Choroid plexus epithelial cell (primary cell): Measurements from ENCODE around the gene TRAPPC3L.

Experiments
- DNase-seq: peaks from one replicate; pipeline ENCODE4 v3.0.0-alpha.2; 2010; ENCODE audit warnings: low read depth
- H3K4me3 ChIP-seq: 2 replicates; pipeline ENCODE4 v1.5.1; 2011; ENCODE audit warnings: low read depth, mild to moderate bottlenecking, control low read depth, low read length, moderate library complexity
- TF ChIP-seq, protein P1 (sequence below): conservative IDR thresholded peaks from 2 replicates; pipeline ENCODE4 v1.5.1; 2011; ENCODE audit warnings: low read depth, mild to moderate bottlenecking, control low read depth, inconsistent platforms, low read length, moderate library complexity

TRAPPC3L gene

DNA sequence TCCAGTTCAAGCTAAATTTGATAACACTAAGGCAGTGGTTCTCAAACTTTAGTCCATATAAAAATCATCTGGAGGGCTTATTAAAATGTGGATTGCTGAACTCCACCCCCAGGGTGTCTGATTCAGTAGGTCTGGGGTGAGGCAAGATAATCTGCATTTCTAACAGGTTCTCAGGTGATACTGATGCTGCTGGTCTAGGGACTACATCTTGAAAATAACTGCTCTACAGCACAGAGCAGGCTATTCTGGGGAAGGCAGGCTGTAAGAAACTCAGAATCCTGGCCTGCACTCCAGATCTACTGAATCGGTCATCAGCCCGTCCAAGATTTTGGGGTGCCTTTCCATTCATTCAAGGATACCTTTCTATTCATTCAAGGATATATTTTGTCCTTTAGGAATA lies 22.6 kb downstream of the TRAPPC3L start:
- TF ChIP-seq, protein P1, sequence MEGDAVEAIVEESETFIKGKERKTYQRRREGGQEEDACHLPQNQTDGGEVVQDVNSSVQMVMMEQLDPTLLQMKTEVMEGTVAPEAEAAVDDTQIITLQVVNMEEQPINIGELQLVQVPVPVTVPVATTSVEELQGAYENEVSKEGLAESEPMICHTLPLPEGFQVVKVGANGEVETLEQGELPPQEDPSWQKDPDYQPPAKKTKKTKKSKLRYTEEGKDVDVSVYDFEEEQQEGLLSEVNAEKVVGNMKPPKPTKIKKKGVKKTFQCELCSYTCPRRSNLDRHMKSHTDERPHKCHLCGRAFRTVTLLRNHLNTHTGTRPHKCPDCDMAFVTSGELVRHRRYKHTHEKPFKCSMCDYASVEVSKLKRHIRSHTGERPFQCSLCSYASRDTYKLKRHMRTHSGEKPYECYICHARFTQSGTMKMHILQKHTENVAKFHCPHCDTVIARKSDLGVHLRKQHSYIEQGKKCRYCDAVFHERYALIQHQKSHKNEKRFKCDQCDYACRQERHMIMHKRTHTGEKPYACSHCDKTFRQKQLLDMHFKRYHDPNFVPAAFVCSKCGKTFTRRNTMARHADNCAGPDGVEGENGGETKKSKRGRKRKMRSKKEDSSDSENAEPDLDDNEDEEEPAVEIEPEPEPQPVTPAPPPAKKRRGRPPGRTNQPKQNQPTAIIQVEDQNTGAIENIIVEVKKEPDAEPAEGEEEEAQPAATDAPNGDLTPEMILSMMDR: no peak
- DNase-seq: no peak
- no peak overlapping the region for H3K4me3 ChIP-seq

DNA sequence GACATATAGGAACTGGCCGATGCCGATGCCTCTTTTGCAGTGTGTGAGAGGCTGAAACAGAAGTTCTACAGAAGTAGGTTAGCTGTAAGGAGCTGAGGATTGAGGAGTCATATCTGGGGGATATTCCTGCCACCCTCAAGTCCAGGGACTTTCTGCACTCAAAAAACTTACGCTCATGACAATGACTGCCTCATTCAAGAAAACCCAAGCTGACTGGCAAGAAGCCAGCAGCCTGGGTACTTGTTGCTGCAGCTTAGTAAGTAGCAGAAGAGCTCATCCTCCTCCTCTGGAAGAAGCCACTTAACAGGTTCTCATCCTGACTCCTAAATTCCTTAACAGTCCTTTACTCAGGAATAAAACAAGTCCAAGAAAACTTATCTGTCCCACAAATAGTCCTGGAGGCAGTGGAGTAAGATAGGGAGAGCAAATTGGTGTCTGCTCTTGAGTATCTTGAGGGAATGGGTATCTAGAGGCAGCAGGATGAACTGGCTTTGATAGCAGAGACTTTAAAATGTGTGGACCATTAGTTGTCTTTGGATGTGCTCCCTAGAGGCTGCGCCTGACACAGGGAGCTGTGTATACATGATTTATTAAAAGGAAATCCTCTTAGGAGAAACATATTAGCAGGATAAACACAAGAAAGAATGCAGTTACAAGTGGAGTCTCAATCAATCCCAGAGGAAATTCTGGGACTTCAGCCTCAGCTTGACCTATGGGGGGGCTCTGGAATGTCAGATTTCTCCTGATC lies 26.7 kb downstream of the TRAPPC3L start:
- TF ChIP-seq, protein P1: no peak
- no peak overlapping the region for H3K4me3 ChIP-seq
- no peak for DNase-seq

DNA sequence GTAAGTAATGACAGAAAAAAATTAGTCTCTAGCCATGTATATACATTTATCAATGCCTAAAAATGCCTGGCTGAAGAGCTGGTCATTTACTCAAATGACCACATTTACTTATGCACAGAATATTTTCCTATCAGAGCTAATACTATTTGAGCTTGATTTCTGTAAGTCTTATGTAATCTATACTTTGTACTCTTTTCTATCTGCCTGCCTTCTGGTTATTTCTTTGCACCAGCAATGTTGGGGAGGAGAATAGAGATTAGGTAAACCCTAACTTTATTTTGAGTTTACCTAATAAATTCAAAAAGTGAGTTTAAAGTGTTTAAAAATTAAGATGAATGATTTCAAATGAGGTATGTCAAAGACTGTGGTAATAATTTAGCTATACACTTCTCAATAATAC lies 30.3 kb downstream of the TRAPPC3L start:
- TF ChIP-seq, protein P1: no peak
- H3K4me3 ChIP-seq: no peak overlapping the region
- DNase-seq: no peak

DNA sequence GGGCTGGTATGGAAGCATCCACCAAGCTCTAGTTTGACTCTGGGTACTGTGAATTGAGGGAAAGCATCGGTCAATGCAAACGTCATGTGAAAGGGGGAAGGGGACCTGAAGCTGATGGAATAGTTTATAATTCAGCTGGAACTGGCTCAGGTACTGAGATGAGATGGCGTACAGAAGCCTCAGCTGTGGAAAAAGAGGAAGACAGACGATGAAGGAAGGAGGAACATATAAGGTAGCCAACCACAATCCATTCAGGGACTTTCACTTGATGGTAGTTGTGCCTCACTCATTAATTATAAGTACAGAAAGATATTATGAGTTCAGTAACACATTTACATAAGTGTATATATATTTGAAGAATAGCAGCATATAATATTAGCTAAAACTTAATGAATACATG lies 31.4 kb downstream of the TRAPPC3L start:
- TF ChIP-seq, protein P1: no peak
- DNase-seq: no peak

DNA sequence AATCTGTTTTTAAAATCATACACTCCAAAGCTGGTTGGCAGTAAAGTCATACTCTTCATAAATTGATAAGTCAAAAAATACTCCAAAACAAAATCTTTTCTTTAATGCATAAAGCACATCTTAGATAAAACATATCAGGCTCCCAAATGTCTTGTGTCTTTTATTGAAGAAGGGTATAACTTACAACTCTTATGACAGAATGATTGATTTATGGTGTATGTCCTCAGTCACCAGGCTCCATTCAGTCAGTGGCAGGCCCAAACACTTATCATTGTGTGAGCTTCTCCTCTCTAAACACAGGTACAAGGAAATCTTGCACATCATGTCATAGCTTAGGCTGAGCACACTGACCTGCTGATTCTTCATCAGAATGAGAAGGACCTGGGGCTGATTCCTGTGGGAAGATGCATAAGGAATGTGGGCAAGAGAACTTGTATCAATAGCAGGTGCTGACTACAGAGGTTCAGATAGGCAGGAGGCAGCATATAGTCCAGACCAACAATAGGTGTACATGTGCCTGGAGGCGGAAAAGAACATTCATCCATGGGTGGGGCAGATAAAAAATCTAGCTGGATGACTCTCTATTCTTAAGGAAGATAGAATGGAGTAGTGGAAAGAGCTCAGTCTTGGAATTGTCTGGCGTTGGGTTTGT lies 32.1 kb downstream of the TRAPPC3L start:
- TF ChIP-seq, protein P1: no peak
- no peak for DNase-seq
- H3K4me3 ChIP-seq: peak overlapping the region; percentile 60

More for the DNA sequence above, 31.4 kb downstream of the TRAPPC3L start:
- H3K4me3 ChIP-seq: no peak overlapping the region

DNA sequence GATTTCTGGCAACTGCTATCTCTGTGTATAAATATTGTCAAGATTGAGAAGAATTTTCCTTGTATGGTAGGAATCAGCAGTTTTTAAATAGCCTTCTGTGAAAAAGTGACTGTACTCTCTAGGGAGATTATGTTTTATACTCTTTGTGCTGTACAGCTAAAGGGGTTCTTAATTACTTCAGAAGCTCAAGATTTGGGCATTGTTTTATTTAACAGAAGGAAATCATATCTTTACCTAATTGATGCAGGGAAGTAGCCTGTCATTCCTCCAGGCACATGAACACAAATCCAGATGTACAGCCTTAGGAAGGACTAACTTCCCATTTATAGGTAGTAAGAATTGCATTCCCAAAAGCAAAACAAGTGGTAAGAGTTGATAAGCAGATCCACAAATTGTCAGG lies 32.8 kb downstream of the TRAPPC3L start:
- peak overlapping the region; percentile 60 for H3K4me3 ChIP-seq
- no peak for DNase-seq
- TF ChIP-seq, protein P1: no peak
